ENCODE data around the gene SLK. TPM values are rescaled to one million over a fixed set of nuclear protein-coding genes. Genes with fewer than 3 reads are reported as not detected.
A peak's percentile ranks its signal among the peaks of the same experiment; 100 is the strongest.

Gene SLK
- polyA plus RNA-seq, 1 of the 3 experiments (the other 2 are of a cell fraction), result 4.0 TPM

GRCh38 chr10:104043854-104044253 is 76.9 kb downstream of the SLK start:
- no peak overlapping the region for H3K27ac ChIP-seq (ENCODE audit: low read depth in 2 of 2, low read length in 1 of 2)
- WGBS (ENCODE audit: low lambda C conversion rate), result 77% methylated on average over 4 of the region's 4 CpGs
- H3F3A ChIP-seq (replicated peaks; ENCODE audit: insufficient read depth), result no peaks in the 10 kb centered on the region
- no peak overlapping the region for H2AFZ ChIP-seq (ENCODE audit: low read depth)
- no peaks in the 10 kb centered on the region for H3K79me2 ChIP-seq (ENCODE audit: insufficient read depth)
- no peaks in the 10 kb centered on the region for H3K9me2 ChIP-seq
- H3K9me3 ChIP-seq, result no peaks in the 10 kb centered on the region
- CTCF ChIA-PET, result no interaction called here
- no peaks in the 10 kb centered on the region for H4K20me1 ChIP-seq (ENCODE audit: insufficient read depth)
- H3K27me3 ChIP-seq (ENCODE audit: insufficient read depth), result no peaks in the 10 kb centered on the region
- H3K4me1 ChIP-seq (ENCODE audit: control insufficient read depth in 1 of 2, insufficient read depth in 2 of 2, low read depth in 1 of 2, low read length in 1 of 2), result no peaks in the 10 kb centered on the region; a peak in 1 of 4 replicates
- POLR2A ChIA-PET, result no interaction called here
- no peak overlapping the region for H3K4me3 ChIP-seq (ENCODE audit: low read depth in 2 of 2, low read length in 1 of 2)
- no peaks in the 10 kb centered on the region for H3K36me3 ChIP-seq (replicated peaks in 1 of 2; ENCODE audit: control insufficient read depth in 1 of 2, insufficient read depth in 2 of 2, low read length in 1 of 2)
- no peak overlapping the region for H3K9ac ChIP-seq
- no peak overlapping the region for H3K4me2 ChIP-seq
- TF ChIP-seq EZH2phosphoT487 (IDR thresholded peaks at IDR 0.05; ENCODE audit: borderline replicate concordance, low read depth), result no peak
- no peak for TF ChIP-seq FOXM1 (IDR thresholded peaks at IDR 0.05; ENCODE audit: low read depth)
- TF ChIP-seq GABPA (IDR thresholded peaks at IDR 0.05; ENCODE audit: low read depth), result no peak
- no peak for TF ChIP-seq TEAD4 (IDR thresholded peaks at IDR 0.05; ENCODE audit: borderline replicate concordance, insufficient read depth)
- TF ChIP-seq USF2 (IDR thresholded peaks at IDR 0.05; ENCODE audit: borderline replicate concordance, low read depth, low read length), result no peak
- TF ChIP-seq EP300 (IDR thresholded peaks at IDR 0.05; ENCODE audit: borderline replicate concordance in 1 of 2, low read depth in 1 of 2, low read length in 1 of 2), result no peak
- TF ChIP-seq RCOR1 (IDR thresholded peaks at IDR 0.05; ENCODE audit: low read length), result no peak
- no peak for TF ChIP-seq ELF1 (IDR thresholded peaks at IDR 0.05)
- no peak for TF ChIP-seq GATA2 (CRISPR knock-in tag; IDR thresholded peaks at IDR 0.05)
- no peak for TF ChIP-seq RXRA (IDR thresholded peaks at IDR 0.05; ENCODE audit: borderline replicate concordance, low read depth)
- TF ChIP-seq, protein P1, sequence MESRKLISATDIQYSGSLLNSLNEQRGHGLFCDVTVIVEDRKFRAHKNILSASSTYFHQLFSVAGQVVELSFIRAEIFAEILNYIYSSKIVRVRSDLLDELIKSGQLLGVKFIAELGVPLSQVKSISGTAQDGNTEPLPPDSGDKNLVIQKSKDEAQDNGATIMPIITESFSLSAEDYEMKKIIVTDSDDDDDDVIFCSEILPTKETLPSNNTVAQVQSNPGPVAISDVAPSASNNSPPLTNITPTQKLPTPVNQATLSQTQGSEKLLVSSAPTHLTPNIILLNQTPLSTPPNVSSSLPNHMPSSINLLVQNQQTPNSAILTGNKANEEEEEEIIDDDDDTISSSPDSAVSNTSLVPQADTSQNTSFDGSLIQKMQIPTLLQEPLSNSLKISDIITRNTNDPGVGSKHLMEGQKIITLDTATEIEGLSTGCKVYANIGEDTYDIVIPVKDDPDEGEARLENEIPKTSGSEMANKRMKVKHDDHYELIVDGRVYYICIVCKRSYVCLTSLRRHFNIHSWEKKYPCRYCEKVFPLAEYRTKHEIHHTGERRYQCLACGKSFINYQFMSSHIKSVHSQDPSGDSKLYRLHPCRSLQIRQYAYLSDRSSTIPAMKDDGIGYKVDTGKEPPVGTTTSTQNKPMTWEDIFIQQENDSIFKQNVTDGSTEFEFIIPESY (IDR thresholded peaks at IDR 0.05; ENCODE audit: borderline replicate concordance, low read depth), result no peak
- DNase-seq, result no peak

- Histone ChIP-seq H4K20me1 (ENCODE audit: insufficient read depth) (no peaks in the 10 kb centered on the region), H3K27ac (ENCODE audit: low read depth in 2 of 2, low read length in 1 of 2) (no peak overlapping the region), H3K9ac (no peak overlapping the region), H3K4me3 (ENCODE audit: low read depth in 2 of 2, low read length in 1 of 2) (no peak overlapping the region), H2AFZ (ENCODE audit: low read depth) (no peak overlapping the region), H3K27me3 (ENCODE audit: insufficient read depth) (no peaks in the 10 kb centered on the region), H3K9me2 (no peaks in the 10 kb centered on the region), H3K79me2 (ENCODE audit: insufficient read depth) (no peaks in the 10 kb centered on the region), H3K4me2 (no peak overlapping the region), H3K9me3 (no peaks in the 10 kb centered on the region), H3F3A (replicated peaks; ENCODE audit: insufficient read depth) (no peaks in the 10 kb centered on the region), H3K36me3 (replicated peaks in 1 of 2; ENCODE audit: control insufficient read depth in 1 of 2, insufficient read depth in 2 of 2, low read length in 1 of 2) (no peaks in the 10 kb centered on the region), H3K4me1 (ENCODE audit: control insufficient read depth in 1 of 2, insufficient read depth in 2 of 2, low read depth in 1 of 2, low read length in 1 of 2) (peaks cover 0 to 2% of the 10 kb centered on the region in 2 experiments; a peak in 1 of 4 replicates)
- TF ChIP-seq RAD21 (IDR thresholded peaks at IDR 0.05; ENCODE audit: low read length) (peak; percentile 89), SMC3 (IDR thresholded peaks at IDR 0.05; ENCODE audit: low read depth, low read length) (peak; percentile 86), CTCF (IDR thresholded peaks at IDR 0.05) (peak; percentile 77), CHD2 (IDR thresholded peaks at IDR 0.05; ENCODE audit: low read length, partially characterized antibody) (no peak), ELF1 (IDR thresholded peaks at IDR 0.05) (no peak)
- POLR2A ChIA-PET, result interaction anchor here (1.0 kb wide), 1 partner anchor 77 kb away, joined by 4 read pairs; the partner anchor contains the start of gene SFR1
- 64% methylated on average over 8 of the region's 9 CpGs for WGBS (ENCODE audit: low lambda C conversion rate)
- peak; percentile 74 for DNase-seq
- CTCF ChIA-PET, result interaction anchor here (0.6 to 3.2 kb wide), 20 partner anchors 10 to 229 kb away, joined by 3 to 11 read pairs (median 4); partner anchors contain the start of gene SFR1
These were observed 78.5 kb downstream of the SLK start for GRCh38 chr10:104045151-104046089.
